GM18508 (cell line): Measurements from ENCODE around the gene AGBL5.

Experiments
- ATAC-seq: cut with Tn5 transposase; IDR thresholded peaks from one replicate; pipeline ENCODE4 v1.9.1; 2021; ENCODE audit warnings: moderate number of reproducible peaks; ENCODE audit not compliant: insufficient read depth, unreplicated experiment

Gene AGBL5

DNA sequence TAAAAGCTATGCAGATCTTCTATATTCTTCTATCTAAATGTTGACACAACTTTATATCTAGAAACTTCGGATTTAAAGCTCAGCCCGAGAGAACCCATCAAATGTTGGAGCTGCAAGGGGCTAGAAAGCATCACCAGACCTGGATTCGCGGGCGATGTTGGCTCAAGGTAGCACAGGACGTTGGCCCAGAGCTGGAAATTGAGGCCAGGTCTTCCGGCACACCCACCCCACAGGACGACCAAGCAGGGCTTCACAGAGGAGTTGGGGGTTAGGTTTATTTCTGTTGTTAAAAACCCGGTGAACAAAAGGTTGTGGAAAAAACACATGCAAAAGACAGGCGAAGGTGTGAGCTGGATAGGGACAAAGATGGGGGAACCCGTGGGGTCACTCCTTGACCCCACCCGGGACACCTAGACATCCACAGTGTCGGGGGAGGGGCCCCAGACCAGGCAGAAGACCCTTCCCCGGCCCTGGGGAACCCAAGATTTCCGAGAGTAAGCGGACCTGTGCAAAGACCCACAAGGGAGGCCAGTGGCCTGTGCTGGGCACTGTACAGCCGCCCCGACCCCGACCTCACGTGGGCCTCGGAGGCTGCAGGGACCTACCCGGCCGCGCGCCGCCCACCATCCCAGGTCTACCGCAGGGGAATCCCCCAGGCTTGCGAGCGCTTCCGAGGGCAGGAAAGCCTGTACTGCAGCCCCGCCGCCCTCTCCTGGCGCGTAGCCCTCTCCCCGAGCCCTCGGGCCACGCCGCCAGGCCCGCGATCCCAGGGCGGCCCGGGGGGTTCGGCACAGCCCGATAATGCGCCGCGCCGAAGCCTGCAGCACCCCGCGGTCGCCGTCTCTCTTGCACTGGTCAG lies 1.8 kb upstream of the AGBL5 start:
- ATAC-seq: no peak

DNA sequence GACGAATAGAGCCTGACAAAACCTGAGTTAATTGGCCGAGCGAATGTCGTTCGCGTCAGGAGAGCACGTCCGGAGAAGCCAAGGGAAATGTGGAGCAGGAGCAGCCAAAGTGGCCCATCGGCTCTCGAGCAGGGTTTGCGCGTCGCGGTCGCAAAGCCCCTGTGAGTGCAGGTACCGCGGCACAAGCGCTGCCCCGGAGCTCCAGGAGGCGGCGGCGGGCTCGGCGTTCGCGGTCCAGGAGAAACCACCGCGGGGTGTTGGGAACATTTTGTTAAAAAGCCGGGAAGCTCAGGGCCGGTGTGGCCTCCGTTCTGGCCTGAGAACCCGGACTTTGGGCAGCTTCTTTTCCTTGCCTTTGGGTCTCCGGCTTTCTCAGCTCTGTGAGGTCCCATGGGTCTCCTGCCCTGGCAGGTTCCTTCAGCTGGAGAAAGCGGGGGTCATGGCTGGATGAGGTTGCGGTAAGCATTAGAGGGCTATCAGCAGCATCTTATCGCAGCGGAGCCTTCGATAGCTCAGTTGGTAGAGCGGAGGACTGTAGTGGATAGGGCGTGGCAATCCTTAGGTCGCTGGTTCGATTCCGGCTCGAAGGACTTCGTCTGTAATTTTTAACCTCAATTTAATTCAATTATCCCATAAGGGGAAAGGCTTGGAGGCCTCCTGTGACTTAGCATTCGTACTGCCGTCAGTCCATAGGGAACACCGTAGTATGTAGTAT lies 1.0 kb upstream of the AGBL5 start:
- peak; percentile 39 for ATAC-seq

DNA sequence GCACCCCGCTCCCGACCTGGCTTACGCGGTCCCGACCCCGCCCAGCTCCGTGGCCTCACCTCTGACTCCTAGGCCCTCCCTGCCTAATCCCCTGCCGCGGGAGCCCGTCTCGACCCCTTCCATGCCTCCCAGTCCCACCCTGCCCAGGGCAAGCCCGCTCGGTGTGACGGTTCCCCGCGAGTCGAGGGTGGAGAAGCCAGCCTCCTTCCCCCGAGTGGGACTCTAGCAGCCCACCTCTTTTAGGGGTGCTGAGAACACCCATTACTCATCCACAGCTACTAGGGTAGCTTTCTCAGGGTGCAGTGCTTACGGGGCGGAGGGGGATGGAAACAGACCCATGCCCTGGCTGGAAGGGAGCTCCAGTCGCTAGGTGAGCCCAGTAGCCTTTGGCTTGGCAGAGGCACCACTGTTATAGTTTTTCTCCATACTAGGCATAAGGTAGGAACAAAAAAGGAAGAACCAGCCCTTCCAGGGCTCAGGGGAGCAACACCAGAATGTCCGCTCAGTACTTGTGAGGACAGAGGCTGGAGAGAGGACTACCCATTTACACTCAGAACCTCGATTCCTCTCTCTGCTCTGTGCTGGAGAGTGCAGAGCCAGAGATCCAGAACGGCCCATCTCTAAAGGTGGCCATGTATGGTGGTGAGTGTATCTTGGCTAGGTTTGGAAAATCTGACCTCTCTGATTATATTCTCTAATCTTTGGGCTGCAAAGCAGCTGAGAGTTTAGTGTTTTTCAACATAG lies 606 bp downstream of the AGBL5 start:
- ATAC-seq: no peak

DNA sequence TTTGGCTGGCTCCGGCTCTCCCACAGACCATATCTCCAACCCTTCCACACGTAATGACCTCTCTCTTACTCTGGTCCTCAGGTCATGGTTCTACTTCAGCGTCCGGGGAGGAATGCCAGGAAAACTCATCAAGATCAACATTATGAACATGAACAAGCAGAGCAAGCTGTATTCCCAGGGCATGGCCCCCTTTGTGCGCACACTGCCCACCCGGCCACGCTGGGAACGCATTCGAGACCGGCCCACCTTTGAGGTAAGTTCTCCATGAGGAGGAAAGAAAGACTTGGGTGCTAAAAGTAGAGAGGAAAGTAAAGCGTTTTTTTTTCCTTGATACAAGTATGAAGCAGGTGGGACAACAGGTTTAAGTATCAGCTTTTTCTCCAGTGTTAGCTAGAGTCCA lies 1.9 kb downstream of the AGBL5 start:
- ATAC-seq: no peak

DNA sequence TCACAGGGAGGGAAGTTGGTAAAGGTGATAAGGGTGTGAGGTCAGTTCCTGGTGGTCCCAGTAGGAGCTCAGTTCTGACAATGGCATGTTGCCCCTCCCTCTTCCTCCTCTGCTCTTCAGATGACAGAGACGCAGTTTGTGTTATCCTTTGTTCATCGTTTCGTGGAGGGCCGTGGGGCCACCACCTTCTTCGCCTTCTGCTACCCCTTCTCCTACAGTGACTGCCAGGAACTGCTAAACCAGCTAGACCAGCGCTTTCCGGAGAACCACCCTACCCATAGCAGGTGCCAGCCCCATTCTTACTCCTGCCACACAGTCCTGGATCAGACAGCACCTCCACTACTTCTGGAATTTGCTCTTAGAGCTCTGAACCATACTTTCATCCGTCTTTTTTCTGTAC lies 2.3 kb downstream of the AGBL5 start:
- ATAC-seq: no peak

DNA sequence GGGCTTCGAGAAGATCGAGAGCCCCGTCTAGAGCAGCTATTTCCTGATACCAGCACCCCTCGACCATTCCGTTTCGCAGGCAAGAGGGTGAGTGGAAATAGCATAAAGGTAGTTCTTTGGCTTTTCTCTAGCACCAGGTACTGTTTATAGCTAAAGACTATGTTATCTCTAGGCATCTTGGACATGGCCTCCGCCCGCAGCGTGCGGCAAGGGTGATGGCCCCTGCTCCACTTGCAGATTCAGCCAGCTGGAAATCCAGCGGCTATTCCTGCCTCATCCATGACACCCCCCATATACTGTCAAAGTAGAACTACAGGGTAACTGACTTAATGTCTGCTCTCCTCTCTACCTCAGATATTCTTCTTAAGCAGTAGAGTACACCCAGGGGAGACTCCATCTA lies 3.3 kb downstream of the AGBL5 start:
- ATAC-seq: no peak

DNA sequence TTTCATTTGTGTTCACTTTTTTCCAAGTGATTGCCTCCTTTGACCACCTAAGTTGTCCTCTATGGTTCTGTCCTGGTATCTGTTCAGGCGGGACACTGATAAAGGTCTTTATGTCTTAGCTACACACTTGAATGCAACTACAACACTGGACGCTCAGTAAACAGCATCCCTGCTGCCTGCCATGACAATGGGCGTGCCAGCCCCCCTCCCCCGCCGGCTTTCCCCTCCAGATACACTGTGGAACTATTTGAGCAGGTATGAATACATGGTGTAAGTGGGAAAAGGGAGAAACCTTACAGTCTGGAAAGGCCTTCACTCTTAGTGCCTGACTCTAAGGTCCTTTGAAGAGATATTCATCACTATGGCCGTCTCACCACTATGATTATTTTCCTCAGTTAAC lies 5.7 kb downstream of the AGBL5 start:
- ATAC-seq: no peak

DNA sequence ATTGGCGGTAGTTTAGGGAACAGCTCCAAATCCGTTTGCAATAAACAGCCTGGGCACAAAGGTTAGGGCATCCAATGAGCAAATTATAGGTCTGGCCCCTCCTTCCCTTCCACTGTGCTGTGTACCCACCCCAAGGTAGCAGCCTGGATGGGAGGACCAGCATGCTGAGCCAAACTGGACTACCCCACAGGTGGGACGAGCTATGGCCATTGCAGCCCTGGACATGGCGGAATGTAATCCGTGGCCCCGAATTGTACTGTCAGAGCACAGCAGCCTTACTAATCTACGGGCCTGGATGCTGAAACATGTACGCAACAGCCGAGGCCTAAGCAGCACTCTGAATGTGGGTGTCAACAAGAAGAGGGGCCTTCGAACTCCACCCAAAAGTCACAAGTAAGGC lies 6.7 kb downstream of the AGBL5 start:
- no peak for ATAC-seq

DNA sequence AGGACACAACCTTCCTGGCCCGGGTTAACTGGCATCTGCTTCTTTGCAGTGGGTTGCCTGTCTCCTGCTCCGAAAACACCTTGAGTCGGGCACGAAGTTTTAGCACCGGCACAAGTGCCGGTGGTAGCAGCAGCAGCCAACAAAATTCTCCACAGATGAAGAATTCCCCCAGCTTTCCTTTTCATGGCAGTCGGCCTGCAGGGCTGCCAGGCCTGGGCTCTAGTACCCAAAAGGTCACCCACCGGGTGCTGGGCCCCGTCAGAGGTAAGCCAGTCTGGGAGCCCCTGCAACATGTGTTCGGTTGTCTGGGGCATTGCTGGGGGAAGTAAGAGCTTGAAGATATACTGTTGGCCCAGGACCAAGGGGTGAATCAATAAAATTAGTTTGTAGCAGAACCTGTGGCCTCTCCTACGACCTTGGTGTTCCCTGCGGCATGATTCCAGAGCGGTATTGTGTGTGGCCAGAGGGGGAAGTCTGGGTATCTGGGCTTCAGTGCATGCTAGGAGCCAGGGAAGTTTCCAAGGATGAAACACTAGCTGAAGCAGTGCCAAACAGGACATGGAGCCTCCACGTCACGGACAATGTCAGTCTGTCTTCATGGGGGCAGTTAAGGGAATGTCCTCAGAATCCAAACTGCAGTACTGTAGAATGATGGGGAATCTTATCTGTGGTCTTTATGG lies 7.8 kb downstream of the AGBL5 start:
- no peak for ATAC-seq

DNA sequence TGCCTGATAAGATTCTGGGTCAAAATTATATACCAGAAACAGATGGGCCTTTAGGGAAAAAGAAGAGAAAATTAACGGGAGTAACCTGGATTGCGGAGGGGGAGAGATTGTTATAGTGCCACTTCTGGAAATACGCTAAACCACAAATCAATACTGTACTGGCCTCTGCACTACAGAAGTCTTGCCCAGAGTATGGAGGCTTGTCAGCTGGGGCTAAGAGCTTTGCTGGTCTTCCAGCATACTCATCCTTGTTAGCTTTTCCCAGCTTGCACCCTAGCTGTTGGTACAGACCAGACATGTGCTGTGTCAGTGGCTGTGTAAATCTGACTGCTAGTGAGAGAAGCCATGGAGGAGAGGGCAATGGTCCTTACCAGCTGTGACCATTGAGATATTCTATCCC lies 8.9 kb downstream of the AGBL5 start:
- ATAC-seq: no peak

DNA sequence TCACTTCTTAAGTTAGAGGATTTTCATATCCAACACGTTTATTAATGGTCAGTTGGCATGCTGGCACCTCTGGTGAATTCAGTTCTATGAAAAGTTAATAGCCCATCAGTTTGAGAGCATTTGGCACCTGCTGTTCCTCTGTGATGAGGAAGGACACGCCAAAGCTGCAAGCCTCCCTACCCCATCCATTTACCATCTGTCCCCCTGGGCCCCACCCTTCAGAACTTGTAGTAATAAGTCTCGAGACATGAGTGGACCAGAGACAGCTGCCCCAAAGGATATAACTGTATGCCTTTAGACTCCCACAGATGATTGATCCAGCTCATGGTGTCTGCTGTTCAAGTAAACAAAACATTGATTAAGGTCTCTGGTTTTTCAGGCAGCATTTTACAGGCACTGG lies 13.7 kb downstream of the AGBL5 start:
- ATAC-seq: no peak

DNA sequence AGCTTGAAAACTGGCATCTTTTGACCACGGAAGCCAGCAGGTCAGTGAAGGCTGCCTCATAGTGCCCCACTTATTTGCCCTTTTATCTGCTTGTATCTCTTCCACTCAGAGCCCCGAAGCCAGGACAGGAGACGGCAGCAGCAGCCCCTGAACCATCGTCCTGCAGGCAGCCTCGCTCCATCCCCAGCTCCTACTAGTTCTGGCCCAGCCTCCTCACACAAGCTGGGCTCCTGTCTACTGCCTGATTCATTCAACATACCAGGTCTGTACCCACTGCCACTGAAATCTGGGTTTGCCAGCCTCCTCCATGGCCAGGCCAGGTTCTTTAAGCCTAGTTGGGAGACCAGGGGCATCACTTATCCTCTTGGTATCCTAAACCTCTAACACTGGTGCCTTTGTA lies 15.9 kb downstream of the AGBL5 start:
- no peak for ATAC-seq

DNA sequence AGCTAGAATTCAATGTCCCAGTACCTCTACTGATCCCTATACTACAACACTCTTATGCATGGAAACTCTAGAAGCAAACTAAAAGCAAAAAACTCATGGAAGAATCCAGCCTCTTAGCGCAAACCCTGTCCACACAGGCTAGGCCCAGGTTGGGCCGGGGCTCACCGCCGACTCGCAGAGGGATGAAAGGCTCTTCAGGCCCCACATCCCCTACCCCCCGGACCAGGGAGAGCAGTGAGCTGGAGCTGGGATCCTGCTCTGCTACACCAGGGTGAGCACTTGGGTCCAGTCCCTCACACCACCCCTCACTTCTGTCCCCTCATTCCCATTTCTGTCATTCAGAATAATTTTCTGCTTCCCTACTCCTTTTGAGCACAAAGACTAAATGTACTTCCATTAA lies 18.0 kb downstream of the AGBL5 start:
- no peak for ATAC-seq

DNA sequence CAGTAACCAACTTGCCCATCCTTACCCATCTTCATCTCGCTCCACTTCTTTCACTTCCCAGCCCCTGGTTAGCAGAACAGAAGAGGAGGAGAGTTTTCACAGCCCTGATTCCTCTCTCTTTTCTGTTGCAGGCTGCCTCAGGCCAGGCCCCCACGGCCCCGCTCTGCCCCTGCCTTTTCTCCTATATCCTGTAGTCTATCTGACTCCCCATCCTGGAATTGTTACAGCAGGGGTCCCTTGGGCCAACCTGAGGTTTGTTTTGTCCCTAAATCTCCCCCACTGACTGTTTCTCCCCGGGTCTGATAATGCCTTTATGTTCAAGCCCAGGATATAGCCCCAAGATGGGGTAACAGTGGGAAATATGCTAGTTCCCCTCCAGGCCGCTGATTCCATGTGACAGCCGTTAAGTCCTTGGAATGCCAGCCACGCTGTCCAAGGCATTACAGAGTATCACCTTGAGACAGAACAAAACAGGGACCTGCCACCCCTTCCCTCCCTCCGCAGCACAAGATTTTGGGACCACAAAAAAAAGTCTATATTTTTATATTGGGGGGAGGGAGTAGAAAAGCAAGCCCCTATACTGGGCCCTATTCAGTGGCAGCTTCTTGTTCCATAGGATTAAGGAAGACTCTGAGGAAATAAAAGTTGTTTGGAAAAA lies 18.6 kb downstream of the AGBL5 start:
- ATAC-seq: no peak

DNA sequence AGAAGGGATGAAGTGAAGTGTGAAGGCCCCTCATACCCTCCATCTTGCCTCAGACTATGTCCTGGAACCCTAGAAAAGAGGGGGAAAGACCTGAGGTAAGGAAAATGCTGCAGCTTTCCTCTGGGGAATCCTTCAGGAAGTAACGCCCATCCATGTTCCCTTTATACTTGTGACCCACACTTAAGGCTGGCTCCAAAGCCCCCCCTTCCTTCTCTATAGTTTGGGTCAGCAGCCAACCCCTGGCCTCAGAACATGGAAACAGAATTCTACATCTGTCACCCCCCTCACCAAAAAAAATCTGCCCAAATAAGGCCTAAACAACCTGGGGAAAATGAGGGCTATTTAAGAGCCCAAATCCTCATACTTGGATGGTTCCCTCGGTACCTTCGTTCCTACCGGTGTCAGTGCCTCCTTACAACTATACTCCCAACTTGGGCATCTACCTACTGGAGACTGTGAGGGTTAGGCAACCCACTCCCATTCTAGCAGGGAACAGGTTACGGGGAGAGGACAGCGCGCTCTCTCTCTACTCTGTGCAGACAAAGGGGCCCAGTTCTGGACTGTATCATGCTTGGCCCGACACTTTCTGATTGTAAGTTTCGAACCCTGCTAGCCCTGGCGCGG lies 19.3 kb downstream of the AGBL5 start:
- no peak for ATAC-seq

DNA sequence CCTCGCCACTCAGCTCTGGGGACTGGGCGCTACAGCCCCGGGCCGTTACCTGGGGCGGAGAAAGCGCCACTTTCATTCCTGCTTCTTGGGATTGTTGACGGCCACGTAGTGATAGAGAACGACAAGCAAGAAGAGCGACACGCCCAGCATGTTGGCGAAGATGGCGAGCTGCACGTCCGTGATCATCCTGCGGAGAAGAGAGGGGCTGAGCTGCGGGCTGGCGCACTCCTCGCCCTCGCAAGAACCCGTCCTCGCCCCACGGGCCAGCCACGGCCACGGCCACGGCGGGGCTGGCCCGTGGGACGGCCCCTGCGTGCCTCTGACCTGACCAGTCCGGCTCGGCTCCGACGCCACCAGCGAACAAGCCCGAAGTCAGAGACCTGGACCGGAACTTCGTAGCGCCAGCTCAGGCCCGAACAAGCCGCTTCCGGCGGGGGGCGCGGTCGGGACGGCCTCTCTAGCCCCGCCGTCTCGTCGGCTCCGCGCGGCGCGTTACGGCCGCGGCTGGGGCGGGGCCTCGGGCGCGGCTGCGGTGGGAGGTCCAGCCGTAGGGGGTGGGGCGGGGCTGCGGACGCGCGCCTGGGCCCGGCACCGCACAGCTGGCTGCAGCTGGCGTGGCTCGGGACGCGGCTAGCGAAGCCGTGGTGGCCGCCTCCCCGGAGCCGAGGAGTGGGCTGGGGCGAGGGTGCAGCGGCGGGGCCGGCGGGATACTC lies 20.0 kb downstream of the AGBL5 start, which contains the start of gene OST4:
Gene OST4 (minus strand): TSS at position 378 of the 713 bp plus-strand sequence.
- peak; percentile 52 for ATAC-seq

DNA sequence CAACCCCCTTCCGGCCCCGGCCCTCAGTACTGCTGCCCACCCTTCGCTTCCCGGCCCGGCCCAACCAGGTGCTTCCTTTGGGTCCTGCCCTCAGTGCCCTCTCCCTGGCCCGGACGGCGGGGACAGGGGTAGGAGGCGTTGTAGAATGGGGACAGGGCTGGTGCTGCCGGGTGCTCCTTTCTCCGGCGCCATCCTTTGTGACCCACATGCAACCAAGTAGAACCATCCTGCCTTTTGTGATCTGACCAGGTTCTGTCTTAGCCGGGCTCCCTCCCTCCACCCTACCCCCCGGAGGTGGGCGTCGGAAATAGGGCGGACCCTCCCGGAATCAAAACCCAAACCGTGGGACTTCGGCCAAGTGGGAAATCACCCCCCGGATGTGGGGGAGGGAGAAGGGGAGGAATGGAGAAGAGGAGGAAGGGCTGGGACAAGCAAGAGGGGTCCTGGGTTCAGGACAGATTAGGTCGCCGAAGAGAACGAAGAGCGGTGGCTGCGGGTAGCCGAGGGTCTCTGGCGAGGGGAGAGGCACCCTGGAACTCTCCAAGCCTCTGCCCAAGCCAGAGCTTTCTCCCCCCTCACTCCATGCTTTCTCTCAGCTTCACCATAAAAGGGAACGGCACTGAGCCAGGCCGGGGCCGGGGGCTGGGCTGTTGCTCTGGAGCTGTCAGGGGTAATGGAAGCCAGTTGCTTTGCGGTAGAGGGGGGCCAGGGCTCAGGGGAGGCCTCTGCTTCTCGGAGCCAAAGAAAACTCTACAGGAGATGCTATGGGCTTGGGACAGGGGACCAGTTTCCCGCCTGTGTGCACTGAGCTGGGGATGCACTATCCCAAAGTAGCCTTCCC lies 20.7 kb downstream of the AGBL5 start:
- ATAC-seq: no peak

DNA sequence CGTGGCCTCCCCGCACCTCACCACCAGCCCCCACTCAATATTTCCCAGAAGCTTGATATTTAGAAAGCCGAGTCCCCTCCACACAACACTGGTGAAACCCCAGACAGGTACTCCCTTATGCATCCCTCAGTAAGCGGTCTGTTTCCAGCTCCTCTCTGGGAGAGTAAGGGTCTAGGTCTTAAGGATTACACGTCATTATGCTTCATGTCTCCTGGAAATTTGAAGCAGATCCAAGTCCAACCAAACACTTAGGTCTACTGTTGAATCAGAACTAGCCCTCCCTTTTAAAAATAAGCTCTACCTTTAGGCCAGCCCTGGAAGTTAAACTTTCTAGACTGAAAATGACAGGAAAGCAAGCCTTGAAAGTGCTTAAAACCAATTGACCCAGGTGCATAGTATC lies 21.5 kb downstream of the AGBL5 start:
- ATAC-seq: no peak
